Testis (tissue), 3 donors: ENCODE data around the gene SH2D3A. TPM values are rescaled to one million over a fixed set of nuclear protein-coding genes. Genes with fewer than 3 reads are reported as not detected.
A peak's percentile ranks its signal among the peaks of the same experiment; 100 is the strongest.

ENCODE experiments used
- DNase-seq: peaks from one replicate; pipeline ENCODE4 v3.0.0-alpha.2; 2019
- H3K27ac ChIP-seq, 2 donors: fragments of 200-600 bp; sonication (generic); one replicate each; pipeline ENCODE4 v1.5.1; 2019
- H3K27me3 ChIP-seq: fragments of 200-600 bp; sonication (generic); one replicate; pipeline ENCODE4 v1.5.1; 2019
- H3K36me3 ChIP-seq: fragments of 200-600 bp; sonication (generic); one replicate; pipeline ENCODE4 v1.5.1; 2017; ENCODE audit warnings: low read depth; ENCODE audit errors: missing control alignments
- H3K4me1 ChIP-seq: fragments of 200-600 bp; sonication (generic); one replicate; pipeline ENCODE4 v1.5.1; 2019
- H3K4me3 ChIP-seq, 2 donors: fragments of 200-600 bp; sonication (generic); one replicate each; pipeline ENCODE4 v1.5.1; 2017 to 2019
- H3K9me3 ChIP-seq: fragments of 200-600 bp; sonication (generic); one replicate; pipeline ENCODE4 v1.5.1; 2017
- CTCF ChIP-seq, 3 experiments: fragments of 450-650 bp in 2 of 3; fragments of 200-600 bp in 1 of 3; sonication (generic) in 1 of 3; IDR thresholded peaks; one replicate each; pipeline ENCODE4 v1.5.1; 2016 to 2019; ENCODE audit warnings: antibody characterized with exemption in 3 of 3, mild to moderate bottlenecking in 2 of 3, moderate library complexity in 1 of 3
- POLR2A ChIP-seq: fragments of 450-650 bp; IDR thresholded peaks from one replicate; pipeline ENCODE4 v1.6.1; 2017; ENCODE audit warnings: antibody characterized with exemption, mild to moderate bottlenecking, moderate library complexity
- WGBS, 2 donors: methylation state at CpG; one replicate each; pipeline ENCODE4 v1.1.5; 2018; 5-methylcytosine and 5-hydroxymethylcytosine counted together
- intact Hi-C: fragments of 100-400 bp; cut with DNase I; formaldehyde crosslinking; loops from one replicate; pipeline ENCODE4 v1.15.1; 2023; ENCODE audit warnings: low total_unique reads
- polyA plus RNA-seq: library from polyadenylated mRNA; stranded (reverse); fragments of 350-450 nt; fragmentation: Illumina TruSeq; extraction: RNeasy Lipid Tissue Mini Kit (QIAGEN cat#74804); gene quantifications from one replicate; pipeline ENCODE4 v1.2.3, GENCODE V29; 2014; ENCODE audit warnings: low read depth, low replicate concordance; ENCODE audit not compliant: insufficient read depth
- total RNA-seq, 2 donors: library from RNA; depleted of rRNA; stranded (reverse); fragments of >200 nt; gene quantifications; one replicate each; pipeline ENCODE4 v1.2.3, GENCODE V29; 2016

SH2D3A gene
- total and polyA plus RNA-seq, 3 donors from 2014 or later: 7.4 to 12.8 (median 7.5) TPM

DNA sequence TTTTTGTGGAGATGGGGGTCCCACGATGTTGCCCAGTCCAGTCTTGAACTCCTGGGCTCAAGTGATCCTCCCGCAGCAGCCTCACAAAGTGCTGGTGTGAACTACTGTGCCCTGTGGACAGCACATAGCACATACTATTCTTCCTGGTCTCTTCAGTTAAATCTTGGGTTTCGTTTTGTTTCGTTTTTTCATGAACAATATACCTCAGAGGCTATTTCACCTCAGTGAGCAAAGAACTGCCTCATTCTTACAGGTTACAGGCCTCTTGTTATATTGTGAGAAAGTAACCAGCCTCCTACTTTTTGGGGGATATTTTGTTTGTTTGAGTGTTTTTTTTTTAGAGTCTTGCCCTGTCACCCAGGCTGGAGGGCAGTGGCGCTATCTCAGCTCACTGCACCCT lies 45.5 kb downstream of the SH2D3A start:
- no peaks in the 10 kb centered on the region for H3K9me3 ChIP-seq
- WGBS, 2 donors: 76 to 83% methylated on average over 5 of the region's 5 CpGs
- TF ChIP-seq CTCF (IDR thresholded peaks at IDR 0.05) (no peak), POLR2A (no peak)
- no peak overlapping the region for H3K4me3 ChIP-seq
- no peak for DNase-seq
- H3K36me3 ChIP-seq: no peaks in the 10 kb centered on the region
- peaks cover 9% of the 10 kb centered on the region for H3K4me1 ChIP-seq
- intact Hi-C loops: no loop called here
- no peak overlapping the region for H3K27ac ChIP-seq
- no peaks in the 10 kb centered on the region for H3K27me3 ChIP-seq

DNA sequence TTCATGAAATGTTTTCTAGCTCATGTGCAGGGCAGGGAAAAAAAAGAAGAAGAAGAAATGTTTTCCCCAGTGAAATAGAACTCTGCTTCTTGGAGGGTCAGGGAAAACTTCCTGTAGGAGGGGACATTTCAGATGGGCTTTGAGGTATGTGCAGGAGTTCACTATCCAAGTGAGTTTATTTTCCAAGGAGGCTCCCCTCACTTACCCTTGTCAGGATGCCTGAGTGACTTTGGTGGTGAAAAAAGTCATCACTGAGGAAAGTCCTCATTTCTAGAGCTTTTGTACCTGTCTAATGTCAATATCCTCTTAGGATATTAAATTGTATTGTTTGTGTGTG lies 46.1 kb downstream of the SH2D3A start:
- Histone ChIP-seq H3K4me3 (no peak overlapping the region), H3K27ac (no peak overlapping the region), H3K36me3 (no peaks in the 10 kb centered on the region), H3K27me3 (no peaks in the 10 kb centered on the region), H3K4me1 (peaks cover 9% of the 10 kb centered on the region), H3K9me3 (no peaks in the 10 kb centered on the region)
- TF ChIP-seq POLR2A: no peak
- TF ChIP-seq CTCF (IDR thresholded peaks at IDR 0.05): no peak
- no peak for DNase-seq
- intact Hi-C loops: no loop called here

DNA sequence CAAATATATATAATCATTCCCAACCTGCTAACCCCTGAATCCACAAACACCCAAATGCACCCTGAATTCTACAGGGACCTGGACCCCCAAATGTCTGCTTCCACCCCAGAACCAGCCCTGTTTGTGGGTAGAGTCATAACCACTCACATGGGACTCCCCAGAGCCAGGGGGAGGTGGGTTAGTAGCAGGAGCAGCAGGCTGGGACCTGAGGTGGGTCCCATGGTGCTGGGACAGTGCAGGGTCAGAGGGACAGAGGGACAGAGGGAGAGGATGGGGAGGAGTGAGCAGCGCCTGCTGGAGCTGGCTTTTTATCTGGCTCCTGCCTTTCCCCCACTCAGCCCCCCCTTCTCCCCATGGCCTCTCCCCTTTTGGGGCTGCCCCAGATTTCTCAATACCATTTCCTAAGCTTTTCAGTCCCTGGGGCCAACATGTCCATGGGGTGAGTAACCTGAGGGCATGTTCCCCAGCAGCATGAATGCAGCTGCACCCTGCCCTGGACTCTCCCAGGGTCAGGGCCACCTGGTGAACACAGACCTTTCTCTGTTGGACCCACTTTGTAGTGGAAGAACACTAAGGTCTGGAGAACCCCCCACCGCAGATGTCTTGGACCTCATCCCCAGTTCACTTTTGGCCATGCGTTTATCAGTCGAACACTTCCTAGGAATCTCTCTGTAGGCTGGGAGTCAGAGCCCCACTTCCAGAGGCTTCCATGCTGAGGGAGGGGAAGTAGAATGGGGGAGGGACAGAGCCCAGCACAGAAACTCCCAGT lies 46.7 kb downstream of the SH2D3A start, which contains the start of gene C3:
C3 (minus strand) TSS at position 282 of the 769 bp plus-strand sequence; CDS start at position 221, 61 bp downstream.
- peak; percentile 71 for DNase-seq
- Histone ChIP-seq H3K4me3 (no peak within 1 kb of the TSS), H3K27ac (no peak within 1 kb of the TSS), H3K4me1 (peaks cover 5% of the 10 kb centered on the region), H3K9me3 (no peaks in the 10 kb centered on the region), H3K36me3 (no peaks in the 10 kb centered on the region), H3K27me3 (no peaks in the 10 kb centered on the region)
- no peak for TF ChIP-seq CTCF (IDR thresholded peaks at IDR 0.05)
- no peak for TF ChIP-seq POLR2A
- intact Hi-C loops: no loop called here
- 51 to 54% methylated on average over 4 of the region's 4 CpGs for WGBS, 2 donors

DNA sequence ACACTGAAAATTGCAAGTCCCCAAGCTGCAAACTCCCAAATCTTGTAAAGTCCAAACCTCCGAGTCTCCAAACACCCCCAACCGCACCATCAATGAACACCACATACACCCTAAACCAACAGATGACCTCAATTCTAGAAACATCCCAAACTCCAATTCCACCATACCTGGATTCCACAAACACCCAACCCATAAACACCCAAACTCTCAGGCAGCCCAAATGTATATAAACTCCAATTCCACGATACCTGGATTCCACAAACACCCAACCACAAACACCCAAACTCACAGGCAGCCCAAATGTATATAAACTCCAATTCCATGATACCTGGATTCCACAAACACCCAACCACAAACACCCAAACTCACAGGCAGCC lies 47.3 kb downstream of the SH2D3A start:
- WGBS, 2 donors: 89 to 92% methylated on average over 3 of the region's 3 CpGs
- no peak for DNase-seq
- Histone ChIP-seq H3K36me3 (no peaks in the 10 kb centered on the region), H3K27me3 (no peaks in the 10 kb centered on the region), H3K4me1 (no peaks in the 10 kb centered on the region), H3K9me3 (no peaks in the 10 kb centered on the region), H3K4me3 (no peak overlapping the region), H3K27ac (no peak overlapping the region)
- TF ChIP-seq POLR2A: no peak
- no peak for TF ChIP-seq CTCF (IDR thresholded peaks at IDR 0.05)
- intact Hi-C loops: no loop called here

DNA sequence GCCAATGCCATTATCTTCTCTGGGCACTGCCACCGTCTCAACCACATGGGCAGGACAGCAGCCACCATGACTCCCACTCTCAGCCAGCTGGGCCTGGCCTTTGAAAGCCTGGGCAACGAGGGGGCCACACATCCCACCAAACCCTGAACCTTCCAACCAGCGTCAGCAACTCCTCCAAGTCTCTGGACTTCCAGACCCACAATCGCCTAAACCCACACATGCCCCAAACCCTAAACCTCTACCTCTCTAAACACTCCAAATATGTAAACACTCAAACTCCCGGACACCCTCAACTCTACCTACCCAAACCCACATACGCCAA lies 47.7 kb downstream of the SH2D3A start:
- H3K36me3 ChIP-seq: no peaks in the 10 kb centered on the region
- H3K9me3 ChIP-seq: no peaks in the 10 kb centered on the region
- 73 to 81% methylated on average over 5 to 6 of the region's 6 CpGs for WGBS, 2 donors
- intact Hi-C loops: no loop called here
- H3K4me1 ChIP-seq: no peaks in the 10 kb centered on the region
- no peak overlapping the region for H3K4me3 ChIP-seq
- DNase-seq: no peak
- no peak overlapping the region for H3K27ac ChIP-seq
- TF ChIP-seq POLR2A: no peak
- TF ChIP-seq CTCF (IDR thresholded peaks at IDR 0.05): no peak
- H3K27me3 ChIP-seq: no peaks in the 10 kb centered on the region
